G401.6 (cell line): ENCODE results near the gene PODN.
A peak's percentile ranks its signal among the peaks of the same experiment; 100 is the strongest.

Experiments used
- FAIRE-seq: peaks from 2 replicates; lab custom pipeline; 2012; peaks lifted over from hg19 to GRCh38; lab: Jason Lieb, UNC

The PODN gene

GRCh38 chr1:53061859-53062707 lies at the start of gene PODN:
TSS of gene PODN (plus strand) at chr1:53062213. CDS start at chr1:53069856, 7,643 bp downstream.
- FAIRE-seq, result no peak

GRCh38 chr1:53014791-53015507 lies 47.1 kb upstream of the PODN start:
- FAIRE-seq, result peak; percentile 92

GRCh38 chr1:53015508-53015860 lies 46.5 kb upstream of the PODN start:
- no peak for FAIRE-seq

GRCh38 chr1:53016705-53017104 lies 45.3 kb upstream of the PODN start:
- no peak for FAIRE-seq

- FAIRE-seq, result no peak
Observed at GRCh38 chr1:53020588-53020987, 41.4 kb upstream of the PODN start.

- FAIRE-seq, result no peak
Observed at GRCh38 chr1:53022179-53022578, 39.8 kb upstream of the PODN start.

GRCh38 chr1:53023546-53023945 lies 38.5 kb upstream of the PODN start:
- FAIRE-seq, result no peak

GRCh38 chr1:53024117-53024516 lies 37.9 kb upstream of the PODN start:
- no peak for FAIRE-seq

GRCh38 chr1:53025034-53025768 lies 36.8 kb upstream of the PODN start:
- no peak for FAIRE-seq

- no peak for FAIRE-seq
Observed at GRCh38 chr1:53025769-53026112, 36.3 kb upstream of the PODN start.

- no peak for FAIRE-seq
Observed at GRCh38 chr1:53026254-53026653, 35.8 kb upstream of the PODN start.

GRCh38 chr1:53031732-53032131 lies 30.3 kb upstream of the PODN start:
- FAIRE-seq, result no peak

- FAIRE-seq, result no peak
Observed at GRCh38 chr1:53037159-53037558, 24.9 kb upstream of the PODN start.

- FAIRE-seq, result no peak
Observed at GRCh38 chr1:53038566-53038965, 23.4 kb upstream of the PODN start.

GRCh38 chr1:53043271-53043670 lies 18.7 kb upstream of the PODN start:
- FAIRE-seq, result no peak

- no peak for FAIRE-seq
Observed at GRCh38 chr1:53044926-53045325, 17.1 kb upstream of the PODN start.

GRCh38 chr1:53046930-53047329 lies 15.1 kb upstream of the PODN start:
- no peak for FAIRE-seq

GRCh38 chr1:53047737-53048736 lies 14.0 kb upstream of the PODN start:
- no peak for FAIRE-seq

GRCh38 chr1:53048960-53049573 lies 12.9 kb upstream of the PODN start:
- no peak for FAIRE-seq

- no peak for FAIRE-seq
Observed at GRCh38 chr1:53049574-53049967, 12.4 kb upstream of the PODN start.

GRCh38 chr1:53050310-53050709 lies 11.7 kb upstream of the PODN start:
- FAIRE-seq, result no peak
